Kasumi-1 (cell line): ENCODE data around the gene POLR2A.

Experiments
- DNase-seq, 2 experiments: peaks; one replicate each; lab custom pipeline; 2025; lab: John Stamatoyannopoulos, UW

Gene POLR2A

GRCh38 chr17:7508145-7508544, 24.0 kb downstream of the POLR2A start:
- no peak for DNase-seq

DNA sequence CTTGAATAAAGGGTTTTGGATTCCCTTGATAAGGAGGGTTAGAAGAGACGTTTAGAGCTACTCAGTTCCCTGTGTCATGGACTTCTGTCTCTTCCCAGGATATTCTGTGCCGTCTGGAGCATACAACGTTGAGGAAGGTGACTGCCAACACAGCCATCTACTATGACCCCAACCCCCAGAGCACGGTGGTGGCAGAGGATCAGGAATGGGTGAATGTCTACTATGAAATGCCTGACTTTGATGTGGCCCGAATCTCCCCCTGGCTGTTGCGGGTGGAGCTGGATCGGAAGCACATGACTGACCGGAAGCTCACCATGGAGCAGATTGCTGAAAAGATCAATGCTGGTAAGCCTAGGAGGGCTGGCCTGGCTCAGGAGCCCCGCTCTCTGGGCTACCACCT, 24.7 kb downstream of the POLR2A start:
- no peak for DNase-seq

DNA sequence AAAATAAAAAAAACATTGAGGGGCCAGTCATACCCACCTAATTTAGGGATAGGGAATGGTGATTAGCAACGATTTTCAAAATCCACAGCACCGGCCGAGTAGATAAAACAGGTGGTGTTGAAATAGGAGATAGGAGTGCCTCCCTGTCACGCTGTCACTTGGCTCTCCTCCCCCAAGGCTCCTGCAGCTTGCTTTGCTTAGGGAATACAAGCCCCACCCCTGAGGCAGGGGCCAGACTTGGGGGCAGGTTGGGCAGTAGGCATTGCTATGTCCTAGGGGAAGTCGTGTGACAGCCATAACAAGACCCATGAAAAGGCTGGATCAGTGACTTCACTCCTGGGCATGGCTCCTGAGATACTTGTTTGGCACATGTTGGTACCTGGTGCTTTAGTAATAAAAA, 25.8 kb downstream of the POLR2A start:
- no peak for DNase-seq

GRCh38 chr17:7511108-7511507, 26.9 kb downstream of the POLR2A start:
- no peak for DNase-seq

DNA sequence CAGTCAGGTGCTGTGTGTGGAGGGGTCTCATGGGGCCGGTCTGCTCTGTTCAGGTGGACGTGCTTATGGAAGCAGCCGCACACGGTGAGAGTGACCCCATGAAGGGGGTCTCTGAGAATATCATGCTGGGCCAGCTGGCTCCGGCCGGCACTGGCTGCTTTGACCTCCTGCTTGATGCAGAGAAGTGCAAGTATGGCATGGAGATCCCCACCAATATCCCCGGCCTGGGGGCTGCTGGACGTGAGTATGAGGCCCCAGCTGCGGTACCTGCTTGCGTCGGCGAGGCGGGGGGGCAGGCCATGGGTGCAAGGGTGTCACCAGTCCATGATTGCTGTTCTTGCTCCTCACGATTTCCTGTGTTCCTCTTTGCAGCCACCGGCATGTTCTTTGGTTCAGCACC, 27.9 kb downstream of the POLR2A start:
- DNase-seq = no peak

- no peak for DNase-seq
Measured at GRCh38 chr17:7512824-7513540, 28.8 kb downstream of the POLR2A start.

DNA sequence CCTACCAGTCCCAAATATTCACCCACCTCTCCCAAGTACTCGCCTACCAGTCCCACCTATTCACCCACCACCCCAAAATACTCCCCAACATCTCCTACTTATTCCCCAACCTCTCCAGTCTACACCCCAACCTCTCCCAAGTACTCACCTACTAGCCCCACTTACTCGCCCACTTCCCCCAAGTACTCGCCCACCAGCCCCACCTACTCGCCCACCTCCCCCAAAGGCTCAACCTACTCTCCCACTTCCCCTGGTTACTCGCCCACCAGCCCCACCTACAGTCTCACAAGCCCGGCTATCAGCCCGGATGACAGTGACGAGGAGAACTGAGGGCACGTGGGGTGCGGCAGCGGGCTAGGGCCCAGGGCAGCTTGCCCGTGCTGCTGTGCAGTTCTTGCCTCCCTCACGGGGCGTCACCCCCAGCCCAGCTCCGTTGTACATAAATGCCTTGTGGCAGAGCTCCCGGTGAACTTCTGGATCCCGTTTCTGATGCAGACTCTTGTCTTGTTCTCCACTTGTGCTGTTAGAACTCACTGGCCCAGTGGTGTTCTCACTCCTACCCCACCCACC, 29.8 kb downstream of the POLR2A start:
- DNase-seq = no peak

- no peak for DNase-seq
Measured at GRCh38 chr17:7515911-7516610, 31.9 kb downstream of the POLR2A start.

- DNase-seq = peak in 1 of 2 experiments; percentile 2
Measured at GRCh38 chr17:7523033-7523432, 38.9 kb downstream of the POLR2A start.

DNA sequence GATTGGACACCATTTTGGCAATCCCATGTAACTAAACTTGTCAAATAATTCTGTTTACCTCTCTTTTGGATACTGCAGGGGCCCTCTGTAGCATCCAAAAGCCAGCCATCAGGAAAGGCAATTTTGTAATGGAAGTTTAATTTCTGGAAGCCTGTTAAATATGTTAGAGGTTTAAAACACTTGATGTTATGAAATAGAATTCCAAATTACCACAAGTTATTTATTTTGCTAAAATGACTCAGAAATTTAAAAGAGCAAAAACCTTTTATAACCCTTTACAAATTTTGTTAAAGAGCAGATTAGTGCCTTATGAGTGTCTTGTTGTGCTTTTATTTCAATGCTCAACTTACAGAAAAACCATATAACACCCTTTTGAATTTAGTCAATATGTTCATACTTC, 44.7 kb downstream of the POLR2A start:
- no peak for DNase-seq

DNA sequence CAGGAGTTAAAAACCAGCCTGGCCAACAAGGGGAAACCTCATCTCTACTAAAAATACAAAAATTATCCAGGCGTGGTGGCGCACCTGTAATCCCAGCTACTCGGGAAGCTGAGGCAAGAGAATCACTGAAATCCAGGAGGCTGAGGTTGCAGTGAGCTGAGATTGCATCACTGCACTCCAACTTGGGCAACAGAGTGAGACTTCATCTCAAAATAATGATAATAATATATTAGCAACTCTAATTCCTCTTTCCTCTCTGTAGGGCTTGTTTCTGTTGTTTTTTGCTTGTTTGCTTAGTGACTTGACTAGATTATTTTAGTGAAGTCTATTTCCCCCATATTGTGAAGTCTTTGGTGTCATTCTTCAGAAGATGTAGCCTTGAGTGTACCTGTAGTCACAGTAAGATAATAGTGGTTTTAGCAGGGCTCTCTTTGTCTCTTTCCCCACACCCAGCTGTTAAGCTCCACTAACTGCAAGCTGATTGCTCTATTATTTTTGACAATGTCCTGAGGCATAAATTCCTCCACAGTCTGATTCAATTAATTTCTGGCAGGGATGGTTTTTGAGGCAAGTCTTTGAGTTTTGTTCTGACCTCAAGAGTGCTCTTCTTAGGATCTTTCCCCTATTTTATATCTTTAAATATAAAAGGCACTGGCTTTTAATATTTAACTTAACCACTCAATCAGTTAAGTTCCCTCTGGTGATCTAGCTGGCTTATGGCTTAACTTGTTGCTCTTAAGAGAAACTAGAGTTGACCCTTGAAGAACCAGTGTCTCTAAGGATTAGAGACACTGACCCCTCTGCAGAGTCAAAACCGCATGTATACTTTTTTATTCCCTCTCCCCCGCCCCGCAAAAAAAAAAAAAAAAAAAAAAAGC, 46.1 kb downstream of the POLR2A start:
- DNase-seq = no peak

- DNase-seq = no peak
Measured at GRCh38 chr17:7538050-7538449, 53.9 kb downstream of the POLR2A start.

DNA sequence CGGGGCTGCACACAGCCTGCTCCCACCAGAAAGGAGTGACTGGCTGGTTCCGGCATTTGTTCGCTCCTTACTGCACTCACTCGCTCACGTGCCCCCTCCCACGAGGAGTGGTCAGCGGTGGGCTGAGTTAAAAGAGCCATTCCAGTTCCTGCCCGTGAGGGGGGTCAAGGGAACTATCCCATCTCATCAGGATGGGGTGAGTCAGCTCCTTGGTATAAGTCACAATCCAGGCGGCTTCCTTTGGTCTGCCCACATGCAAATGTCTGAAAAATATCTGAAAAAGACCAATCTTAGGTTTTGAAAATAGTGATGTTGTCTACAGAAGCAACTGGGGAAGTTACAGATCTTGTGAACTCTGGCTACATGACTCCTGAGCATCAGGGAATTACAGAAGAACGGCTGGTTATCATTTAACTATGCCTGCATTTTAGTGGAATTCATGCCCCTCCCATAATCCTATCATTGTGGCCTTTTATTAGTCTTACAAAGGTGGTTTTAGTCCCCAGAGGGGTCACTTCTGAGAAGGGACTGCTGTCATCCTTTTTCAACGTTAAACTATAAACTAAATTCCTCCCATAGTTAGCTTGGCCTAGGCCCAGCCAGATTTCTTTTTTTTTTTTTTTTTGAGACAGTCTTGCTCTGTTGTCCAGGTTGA, 54.9 kb downstream of the POLR2A start:
- DNase-seq = no peak

GRCh38 chr17:7541074-7541621, 57.0 kb downstream of the POLR2A start:
- DNase-seq = no peak

- no peak for DNase-seq
Measured at GRCh38 chr17:7544911-7545310, 60.7 kb downstream of the POLR2A start.

GRCh38 chr17:7548585-7549400, 64.6 kb downstream of the POLR2A start, which contains the start of gene TNFSF12:
Gene TNFSF12, plus strand, starts transcription at chr17:7549058. Its CDS starts 96 bp downstream, at chr17:7549154.
- DNase-seq = no peak
